ENCODE measurements around the gene EMP1. TPM values are rescaled to one million over a fixed set of nuclear protein-coding genes. Genes with fewer than 3 reads are reported as not detected.
A peak's percentile ranks its signal among the peaks of the same experiment; 100 is the strongest.

Gene EMP1
- total RNA-seq, 1 experiment from 2014 or later: 11.1 TPM

- no peak for DNase-seq (ENCODE audit: extremely low read depth, low read depth)
These were observed 18.5 kb downstream of the EMP1 start for GRCh38 chr12:13215056-13215455.

- DNase-seq (ENCODE audit: extremely low read depth, low read depth): no peak
These were observed 22.1 kb downstream of the EMP1 start for GRCh38 chr12:13218641-13219040.

- DNase-seq (ENCODE audit: extremely low read depth, low read depth): no peak
These were observed 22.8 kb downstream of the EMP1 start for GRCh38 chr12:13219320-13219719.

GRCh38 chr12:13220838-13221237, 24.3 kb downstream of the EMP1 start:
- DNase-seq (ENCODE audit: extremely low read depth, low read depth): no peak

GRCh38 chr12:13222076-13222475, 25.6 kb downstream of the EMP1 start:
- DNase-seq (ENCODE audit: extremely low read depth, low read depth): no peak

GRCh38 chr12:13223179-13223804, 26.8 kb downstream of the EMP1 start:
- DNase-seq (ENCODE audit: extremely low read depth, low read depth): peak; percentile 74

GRCh38 chr12:13223941-13224340, 27.4 kb downstream of the EMP1 start:
- DNase-seq (ENCODE audit: extremely low read depth, low read depth): no peak

- DNase-seq (ENCODE audit: extremely low read depth, low read depth): no peak
These were observed 30.7 kb downstream of the EMP1 start for GRCh38 chr12:13227191-13227590.

- DNase-seq (ENCODE audit: extremely low read depth, low read depth): no peak
These were observed 32.1 kb downstream of the EMP1 start for GRCh38 chr12:13228579-13228978.

- no peak for DNase-seq (ENCODE audit: extremely low read depth, low read depth)
These were observed 33.0 kb downstream of the EMP1 start for GRCh38 chr12:13229504-13229903.

- DNase-seq (ENCODE audit: extremely low read depth, low read depth): no peak
These were observed 34.0 kb downstream of the EMP1 start for GRCh38 chr12:13230500-13230899.

- DNase-seq (ENCODE audit: extremely low read depth, low read depth): peak; percentile 58
These were observed 37.5 kb downstream of the EMP1 start for GRCh38 chr12:13233830-13234641.

- no peak for DNase-seq (ENCODE audit: extremely low read depth, low read depth)
These were observed 41.7 kb downstream of the EMP1 start for GRCh38 chr12:13238204-13238603.

GRCh38 chr12:13241833-13242488, 45.4 kb downstream of the EMP1 start:
- DNase-seq (ENCODE audit: extremely low read depth, low read depth): no peak

GRCh38 chr12:13242936-13243335, 46.4 kb downstream of the EMP1 start:
- no peak for DNase-seq (ENCODE audit: extremely low read depth, low read depth)

GRCh38 chr12:13243516-13244070, 47.1 kb downstream of the EMP1 start:
- no peak for DNase-seq (ENCODE audit: extremely low read depth, low read depth)

- DNase-seq (ENCODE audit: extremely low read depth, low read depth): no peak
These were observed 51.1 kb downstream of the EMP1 start for GRCh38 chr12:13247596-13247995.

- no peak for DNase-seq (ENCODE audit: extremely low read depth, low read depth)
These were observed 52.4 kb downstream of the EMP1 start for GRCh38 chr12:13248964-13249363.

- no peak for DNase-seq (ENCODE audit: extremely low read depth, low read depth)
These were observed 53.9 kb downstream of the EMP1 start for GRCh38 chr12:13250416-13250815.

GRCh38 chr12:13251521-13251920, 55.0 kb downstream of the EMP1 start:
- DNase-seq (ENCODE audit: extremely low read depth, low read depth): no peak

GRCh38 chr12:13252024-13252423, 55.5 kb downstream of the EMP1 start:
- no peak for DNase-seq (ENCODE audit: extremely low read depth, low read depth)

Data from NCI-H460 (cell line).